HG02870 (cell line): ENCODE measurements around the gene CD40LG.

Source experiments
- ATAC-seq: cut with Tn5 transposase; IDR thresholded peaks from one replicate; pipeline ENCODE4 v1.9.1; 2021; ENCODE audit warnings: mild to moderate bottlenecking, moderate library complexity; ENCODE audit not compliant: unreplicated experiment

The CD40LG gene

DNA sequence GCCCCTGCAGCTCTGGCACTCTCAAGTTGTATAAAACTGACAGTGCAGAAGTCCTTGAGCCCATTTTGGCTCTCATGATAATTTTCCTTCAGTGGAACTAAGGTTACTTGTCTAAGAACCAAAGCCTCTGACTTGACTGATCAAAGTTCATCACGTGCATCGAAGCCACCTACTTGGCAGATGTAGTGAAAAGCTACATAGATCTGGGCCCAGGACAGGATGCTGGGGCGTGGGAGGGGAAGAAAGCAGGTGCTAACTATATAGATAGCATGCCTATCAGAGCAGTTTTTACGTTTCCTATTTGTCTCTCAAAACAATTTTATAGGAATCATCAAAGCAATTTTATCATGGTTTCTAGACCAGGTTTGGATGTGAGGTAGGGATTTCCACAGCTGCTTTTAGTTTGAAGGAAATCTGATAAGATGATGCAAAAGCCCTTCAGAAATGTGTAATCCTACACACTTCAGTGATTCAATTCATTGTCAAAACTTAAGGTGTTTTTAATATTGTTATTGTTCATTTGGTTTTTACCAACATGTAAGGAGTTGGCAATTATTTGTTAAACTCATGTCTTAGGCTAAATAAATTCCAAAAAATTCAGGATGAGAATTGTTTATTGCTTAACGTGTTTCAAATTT lies 1.2 kb upstream of the CD40LG start:
- ATAC-seq, result no peak

DNA sequence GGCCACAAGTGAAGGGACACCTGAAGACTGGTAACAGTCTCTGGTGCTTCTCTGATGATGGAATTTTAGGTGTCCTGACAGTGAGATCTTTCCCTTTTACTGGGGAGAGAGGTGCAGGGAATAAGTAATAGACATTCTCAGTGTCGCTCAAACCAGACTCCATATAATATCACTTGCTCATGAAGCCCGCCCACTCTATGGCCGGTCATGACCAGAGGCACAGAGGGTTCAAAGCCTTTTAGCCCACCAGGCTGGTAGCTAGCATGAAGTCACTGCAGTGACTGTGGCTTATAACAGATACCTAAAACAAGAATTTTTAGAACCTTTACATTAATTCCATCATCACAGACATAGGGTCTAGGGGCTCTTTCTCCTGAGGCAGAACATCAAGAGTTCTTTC lies 2.9 kb downstream of the CD40LG start:
- no peak for ATAC-seq

DNA sequence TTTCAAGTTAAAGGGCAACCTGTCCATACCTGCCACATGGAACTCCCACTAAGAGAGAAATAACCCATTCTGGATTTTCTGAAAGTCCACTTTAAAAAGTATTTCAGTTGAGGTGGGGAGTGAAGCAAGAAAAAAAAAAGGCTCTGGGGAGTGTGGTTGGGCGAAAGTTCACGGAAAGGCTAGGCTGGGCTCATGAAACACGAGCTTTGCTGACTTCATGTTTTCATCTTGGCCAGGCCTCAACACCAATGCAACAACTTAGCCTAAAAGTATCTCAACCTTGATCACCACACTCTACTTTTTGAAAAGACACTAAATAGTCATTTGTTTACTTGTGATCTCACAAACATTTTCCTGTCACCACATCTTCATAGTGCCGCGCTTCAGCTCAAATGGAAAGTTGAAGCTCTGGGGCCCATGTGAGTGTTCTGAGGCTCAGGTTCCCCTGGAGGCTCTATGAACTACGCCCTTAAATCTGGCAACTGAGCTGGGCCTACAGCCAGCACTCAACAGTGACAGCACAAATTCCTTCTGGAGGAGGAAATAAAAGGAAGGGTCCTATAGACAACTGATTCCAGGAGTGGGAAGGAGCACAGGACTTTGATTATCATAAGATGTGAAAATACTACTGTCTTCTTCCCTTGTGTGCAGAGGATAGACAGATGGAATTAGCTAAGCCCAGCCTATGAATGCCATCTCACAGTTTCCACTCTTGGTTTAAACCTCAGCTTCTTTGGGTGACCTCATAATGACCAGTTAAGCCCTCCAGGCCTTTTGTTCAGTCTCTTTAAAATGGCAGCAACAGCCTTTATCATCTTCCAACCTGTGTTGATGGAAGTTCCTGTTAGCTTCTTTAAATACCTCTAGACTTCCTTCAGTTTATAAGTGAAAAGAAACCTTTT lies 5.1 kb downstream of the CD40LG start:
- no peak for ATAC-seq

DNA sequence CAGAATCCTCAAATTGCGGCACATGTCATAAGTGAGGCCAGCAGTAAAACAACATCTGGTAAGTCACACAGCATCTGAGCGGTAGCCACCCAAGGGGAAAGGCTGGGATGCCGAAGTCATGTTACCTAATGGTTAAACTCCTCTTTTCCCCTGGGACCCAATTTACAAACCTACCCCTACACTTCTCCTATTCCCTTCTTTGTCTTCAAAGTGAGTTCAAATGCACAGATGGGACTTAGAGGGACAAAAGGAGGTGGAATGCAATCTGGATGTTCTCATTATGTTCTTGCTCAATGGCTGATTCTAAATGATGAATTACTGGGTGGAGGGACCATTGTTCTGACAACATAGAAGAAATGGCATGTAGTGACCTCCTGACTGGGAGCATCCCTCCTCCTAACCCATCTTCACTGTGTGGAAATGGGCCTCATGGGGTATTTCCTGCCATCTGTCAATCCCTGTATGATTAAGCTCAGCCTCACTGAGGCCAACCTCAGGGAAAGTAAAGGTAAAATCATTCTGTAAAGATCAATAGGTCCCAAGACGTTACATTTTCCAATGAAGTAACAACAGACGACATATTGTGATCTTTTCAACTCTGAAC lies 8.5 kb downstream of the CD40LG start:
- no peak for ATAC-seq

DNA sequence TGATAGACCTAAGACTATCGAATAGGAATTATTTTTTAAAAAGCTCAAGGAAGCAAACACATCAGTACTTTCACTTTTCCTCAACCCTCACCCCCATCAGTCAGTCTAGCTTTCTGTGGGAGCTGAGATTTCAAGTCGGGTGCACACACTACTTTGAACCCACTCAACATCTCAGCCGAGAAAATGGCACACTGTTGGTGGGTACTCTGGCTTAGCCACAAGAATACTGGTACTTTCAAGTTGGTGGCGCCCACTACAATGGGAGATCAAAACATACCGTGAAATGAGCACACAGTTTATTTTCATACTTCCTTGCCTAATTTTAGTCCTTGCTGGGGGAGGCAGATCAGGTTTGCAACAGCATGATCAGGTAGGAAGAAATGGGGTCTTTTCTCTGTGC lies 10.2 kb downstream of the CD40LG start:
- no peak for ATAC-seq

DNA sequence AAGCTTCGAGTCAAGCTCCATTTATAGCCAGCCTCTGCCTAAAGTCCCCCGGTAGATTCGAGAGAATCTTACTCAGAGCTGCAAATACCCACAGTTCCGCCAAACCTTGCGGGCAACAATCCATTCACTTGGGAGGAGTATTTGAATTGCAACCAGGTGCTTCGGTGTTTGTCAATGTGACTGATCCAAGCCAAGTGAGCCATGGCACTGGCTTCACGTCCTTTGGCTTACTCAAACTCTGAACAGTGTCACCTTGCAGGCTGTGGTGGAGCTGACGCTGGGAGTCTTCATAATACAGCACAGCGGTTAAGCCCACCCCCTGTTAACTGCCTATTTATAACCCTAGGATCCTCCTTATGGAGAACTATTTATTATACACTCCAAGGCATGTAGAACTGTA lies 11.2 kb downstream of the CD40LG start:
- no peak for ATAC-seq

DNA sequence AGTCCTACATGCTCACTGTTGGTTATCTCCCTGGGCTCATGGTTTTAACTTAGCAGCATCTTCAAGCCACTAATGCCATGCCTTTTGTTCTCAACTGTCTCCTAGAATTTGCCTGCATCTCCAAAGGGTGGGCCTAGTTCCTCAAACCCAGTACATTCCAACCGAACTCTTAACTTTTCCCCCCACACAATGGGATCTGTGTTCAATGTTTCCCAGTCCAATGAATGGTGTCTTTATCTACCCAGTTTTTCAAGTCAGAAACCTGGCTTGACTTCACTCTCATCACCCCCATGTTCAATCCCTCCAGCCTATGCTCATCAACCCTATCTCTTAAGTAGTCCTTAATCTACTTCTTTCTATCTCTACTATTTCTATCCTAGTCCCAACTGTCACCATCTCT lies 12.9 kb downstream of the CD40LG start:
- no peak for ATAC-seq

DNA sequence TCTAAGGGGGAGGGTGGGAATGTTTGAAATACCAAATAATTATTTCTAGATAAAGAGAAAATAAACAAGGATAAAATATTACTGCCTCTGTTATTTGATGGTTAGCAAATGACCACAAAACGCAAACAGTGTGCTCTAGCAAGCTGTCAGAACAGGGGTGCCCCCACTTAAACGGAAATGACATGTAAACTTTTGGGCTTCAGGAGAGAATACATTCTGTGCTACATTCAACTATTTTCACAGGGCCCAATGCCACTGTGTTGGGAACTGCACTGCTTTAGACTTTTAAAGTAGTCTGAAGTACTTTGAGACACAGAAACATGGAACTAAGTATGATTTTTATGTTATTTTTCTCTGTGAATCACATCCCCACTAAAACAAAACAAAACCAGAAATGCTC lies 14.1 kb downstream of the CD40LG start:
- ATAC-seq, result no peak

DNA sequence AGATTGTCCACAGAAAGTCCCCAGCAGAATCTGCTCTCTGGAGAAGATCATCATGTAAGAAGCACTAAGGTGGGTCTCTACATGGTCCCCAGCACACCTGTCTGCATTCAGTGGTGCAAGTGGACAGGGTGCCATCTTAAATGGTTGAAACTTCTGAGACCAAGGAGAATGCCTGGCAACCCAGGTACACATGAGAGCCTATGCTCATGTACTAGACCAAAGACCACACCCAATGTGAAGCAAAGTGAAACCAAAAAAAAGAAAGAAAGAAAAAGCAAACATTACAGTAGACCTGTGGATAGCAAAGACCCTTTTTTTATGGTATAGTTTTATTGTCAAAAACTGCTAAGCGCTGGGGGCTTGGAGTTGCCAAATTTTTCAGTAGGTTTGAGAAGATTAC lies 15.0 kb downstream of the CD40LG start:
- no peak for ATAC-seq

DNA sequence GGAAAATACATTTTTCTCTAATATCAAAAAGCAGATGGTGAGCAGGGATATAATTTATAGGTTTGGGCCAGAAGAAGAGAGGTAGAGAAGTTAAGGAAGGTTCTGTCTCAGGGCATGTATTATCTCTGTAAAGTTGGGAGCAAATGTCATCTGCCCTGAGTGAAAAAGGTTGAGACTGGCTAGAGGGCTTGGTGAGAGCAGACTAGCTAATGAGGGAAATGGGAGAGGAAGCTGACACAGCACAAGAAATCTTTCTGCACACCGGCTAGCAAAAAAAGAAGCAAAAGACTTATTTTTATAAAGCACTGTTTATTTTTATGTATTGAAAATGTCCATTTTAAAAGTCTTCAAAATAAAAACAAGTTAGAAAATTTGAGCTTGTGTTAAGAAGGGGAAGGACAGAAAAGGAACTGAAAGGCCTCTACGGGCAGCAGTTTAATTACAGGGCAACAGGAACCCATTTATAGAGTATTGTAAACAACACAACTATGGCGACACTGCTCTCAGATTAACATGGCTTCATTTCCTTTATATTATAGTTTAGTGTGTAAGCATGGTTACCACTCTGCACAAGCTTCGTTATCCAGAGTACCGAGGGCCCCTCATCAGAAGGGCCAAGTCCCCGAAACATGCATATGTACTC lies 17.4 kb downstream of the CD40LG start:
- ATAC-seq, result peak; percentile 70

DNA sequence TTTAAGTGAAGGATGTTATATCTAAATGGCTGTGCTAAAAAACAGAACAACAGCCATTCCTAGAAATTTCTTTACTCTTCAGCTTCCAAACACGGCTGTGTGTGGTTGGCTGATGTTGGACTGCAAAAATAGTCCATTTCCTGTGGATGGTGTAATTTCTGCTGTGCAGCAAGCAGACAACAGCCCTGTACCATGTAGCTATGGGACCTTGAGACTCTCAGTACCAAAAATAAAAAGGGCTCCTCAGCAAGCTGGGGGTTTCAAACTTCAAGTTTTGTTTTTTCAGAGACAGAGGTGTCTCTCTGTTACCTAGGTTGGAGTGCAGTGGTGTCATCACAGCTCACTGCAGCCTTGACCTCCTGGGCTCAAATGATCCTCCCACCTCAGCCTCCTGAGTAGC lies 18.1 kb downstream of the CD40LG start:
- peak; percentile 44 for ATAC-seq

DNA sequence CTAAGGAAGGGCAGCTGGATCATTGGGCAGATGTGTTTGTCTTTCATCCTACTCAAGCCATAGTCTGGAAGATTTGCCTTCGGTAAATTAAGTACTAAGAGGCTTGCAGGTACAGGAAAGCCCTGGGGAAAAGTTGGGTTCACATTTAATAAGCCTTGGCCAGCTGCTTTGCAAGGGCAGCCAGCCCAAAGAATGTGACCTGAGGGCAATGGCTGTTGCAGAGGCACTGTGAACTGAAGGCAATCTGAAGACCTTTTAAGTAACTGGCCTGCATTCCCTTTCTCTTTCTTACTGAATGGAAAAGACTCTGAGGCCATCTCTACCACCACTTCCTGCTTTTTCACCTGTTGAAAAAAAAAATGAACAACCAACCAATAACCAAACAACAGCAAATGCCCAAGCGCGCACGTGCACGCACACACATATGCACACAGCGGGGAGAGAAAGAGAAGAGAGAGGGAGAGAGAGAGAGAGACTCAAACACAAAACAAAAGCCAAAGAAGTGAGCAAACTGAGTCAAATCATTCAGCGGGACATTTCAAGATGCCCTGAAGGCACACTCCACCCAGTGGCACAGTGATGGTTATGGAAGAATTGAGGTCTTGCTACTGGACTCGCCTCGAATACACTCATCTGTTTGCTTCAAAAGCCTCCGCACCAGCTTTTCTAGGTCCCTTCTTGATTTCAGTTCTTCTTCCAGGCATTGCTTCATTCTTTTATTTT lies 19.6 kb downstream of the CD40LG start:
- ATAC-seq, result no peak

DNA sequence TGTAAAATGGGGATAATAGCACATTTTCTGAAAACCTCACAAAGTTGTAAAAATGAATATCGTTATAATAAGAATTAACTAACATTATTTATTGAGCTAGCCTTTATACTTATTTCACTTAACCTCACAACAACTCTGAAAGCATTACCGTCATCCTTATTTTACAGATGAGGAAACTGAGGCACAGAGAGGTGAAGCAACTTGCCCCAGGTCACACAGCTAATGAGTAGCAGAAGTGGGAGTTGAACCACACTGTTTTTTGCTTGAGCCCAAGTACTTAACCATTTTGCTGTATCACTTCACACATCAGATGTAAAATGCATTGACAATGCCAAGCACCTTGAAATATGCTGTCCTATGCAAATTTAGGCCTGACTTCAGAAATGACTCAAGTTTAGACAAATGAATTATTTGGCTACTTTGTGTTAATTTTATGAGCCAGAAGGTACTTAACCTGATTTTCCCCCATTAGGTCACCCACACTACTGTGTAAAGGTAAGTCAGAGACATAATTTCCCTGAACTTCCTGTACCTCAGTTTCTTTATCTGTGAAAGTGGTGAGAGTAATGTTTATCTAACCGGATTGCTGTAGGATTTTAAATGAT lies 23.1 kb downstream of the CD40LG start:
- ATAC-seq, result no peak

DNA sequence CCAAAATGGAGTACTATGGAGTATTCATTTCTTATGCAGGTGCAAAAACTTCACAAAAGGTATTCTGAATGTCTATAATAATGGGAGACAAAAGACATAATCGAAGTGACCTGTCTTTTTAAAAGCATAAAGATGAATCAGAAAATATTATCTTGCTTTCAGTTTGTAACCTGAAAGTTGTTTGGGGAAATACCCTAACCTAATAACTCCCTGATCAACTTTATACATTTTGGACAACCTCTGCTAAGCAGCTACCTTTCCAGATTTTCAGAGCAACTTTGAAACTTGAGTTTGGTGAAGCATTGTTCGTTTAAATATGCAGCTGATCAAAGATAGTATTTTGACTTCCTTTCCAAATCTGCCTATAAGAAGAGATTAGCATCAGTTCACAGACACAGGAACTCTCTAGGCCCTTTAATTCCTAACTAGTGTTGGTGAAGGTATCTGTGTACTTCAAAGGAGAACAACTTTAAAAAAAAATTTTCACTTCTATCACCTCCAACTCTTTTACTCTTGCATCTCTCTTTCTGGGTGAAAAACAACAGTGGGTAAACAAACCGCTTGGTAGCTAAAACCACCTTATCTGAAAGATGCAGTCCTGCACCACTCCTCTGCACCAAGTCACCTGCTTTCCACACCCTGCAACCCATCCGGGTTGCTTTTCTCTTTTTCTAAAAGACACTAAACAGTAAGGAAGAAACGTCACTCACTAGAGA lies 26.5 kb downstream of the CD40LG start:
- no peak for ATAC-seq

DNA sequence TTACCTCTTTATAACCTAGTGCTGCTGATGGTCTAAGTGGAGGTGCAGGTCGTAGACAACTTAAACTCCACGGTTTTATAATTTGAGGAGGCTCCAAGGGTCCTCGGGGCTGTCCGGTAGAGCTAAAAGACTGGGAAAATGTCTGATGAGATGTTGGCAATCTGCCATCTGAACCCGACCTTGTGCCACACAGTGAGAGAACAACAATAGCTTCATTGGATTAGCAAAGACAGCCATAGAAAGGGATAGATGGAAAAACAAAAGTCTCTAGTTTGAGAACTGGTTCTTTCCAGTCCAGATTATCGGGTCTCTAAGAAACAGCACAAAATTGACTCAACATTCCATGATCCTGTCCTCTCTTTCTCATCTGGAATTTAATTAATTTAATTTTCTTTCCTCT lies 31.6 kb downstream of the CD40LG start:
- no peak for ATAC-seq

DNA sequence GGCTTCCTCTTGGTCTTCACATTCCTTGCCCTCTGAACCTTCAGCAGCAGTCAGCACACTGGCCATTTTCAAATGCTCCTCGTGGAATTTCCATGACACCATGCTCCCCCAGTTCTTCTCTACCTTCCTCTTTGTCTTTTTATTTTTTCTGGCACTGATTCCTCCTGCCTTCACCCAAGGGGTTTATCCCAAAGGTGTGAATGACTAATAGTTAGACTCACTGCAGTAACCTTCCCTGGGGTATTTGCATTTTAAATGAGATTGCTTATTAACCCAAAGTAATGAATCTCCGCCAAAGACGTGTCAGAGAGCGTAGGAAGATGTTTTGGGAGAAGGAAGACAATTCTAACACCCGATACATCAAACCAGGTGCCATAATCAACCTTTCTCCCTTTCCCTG lies 36.2 kb downstream of the CD40LG start:
- ATAC-seq, result no peak

DNA sequence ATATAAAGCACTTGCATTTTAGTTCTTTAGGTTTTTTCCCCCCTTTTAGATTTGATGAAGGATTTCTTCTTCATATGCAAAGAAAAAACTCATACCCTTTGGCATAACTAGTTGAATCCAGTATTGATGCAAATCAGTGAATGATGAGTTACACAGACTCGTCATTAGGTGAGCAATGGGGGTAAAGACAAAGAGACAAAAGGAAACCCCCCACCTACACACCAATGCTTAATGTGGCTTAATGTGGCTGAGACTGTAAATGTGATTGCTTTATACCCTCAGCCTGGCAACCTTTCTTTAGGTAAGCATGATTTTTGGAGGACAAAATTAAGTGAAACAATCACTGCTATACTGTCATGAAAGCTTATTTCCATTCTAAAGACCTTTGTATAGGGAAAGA lies 39.5 kb downstream of the CD40LG start:
- no peak for ATAC-seq

DNA sequence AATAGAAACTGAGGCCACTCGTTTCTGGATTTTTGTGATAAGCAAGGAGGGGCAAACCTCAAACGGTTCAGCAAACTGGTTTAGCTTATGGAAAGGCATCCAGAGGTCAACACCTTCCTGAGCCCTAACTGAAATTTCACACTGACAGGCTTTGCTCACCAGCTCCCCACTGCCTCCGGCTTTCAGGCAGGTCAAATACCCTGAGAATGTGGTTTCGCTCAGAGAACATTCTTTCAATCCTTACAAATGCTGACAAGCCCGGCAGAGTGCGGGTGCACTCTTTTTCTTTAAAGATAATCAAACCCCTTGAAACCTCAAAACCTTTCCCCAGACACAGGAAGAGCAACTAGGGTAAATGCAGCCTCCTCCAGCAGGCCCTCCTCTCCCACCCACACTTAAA lies 41.5 kb downstream of the CD40LG start:
- no peak for ATAC-seq

DNA sequence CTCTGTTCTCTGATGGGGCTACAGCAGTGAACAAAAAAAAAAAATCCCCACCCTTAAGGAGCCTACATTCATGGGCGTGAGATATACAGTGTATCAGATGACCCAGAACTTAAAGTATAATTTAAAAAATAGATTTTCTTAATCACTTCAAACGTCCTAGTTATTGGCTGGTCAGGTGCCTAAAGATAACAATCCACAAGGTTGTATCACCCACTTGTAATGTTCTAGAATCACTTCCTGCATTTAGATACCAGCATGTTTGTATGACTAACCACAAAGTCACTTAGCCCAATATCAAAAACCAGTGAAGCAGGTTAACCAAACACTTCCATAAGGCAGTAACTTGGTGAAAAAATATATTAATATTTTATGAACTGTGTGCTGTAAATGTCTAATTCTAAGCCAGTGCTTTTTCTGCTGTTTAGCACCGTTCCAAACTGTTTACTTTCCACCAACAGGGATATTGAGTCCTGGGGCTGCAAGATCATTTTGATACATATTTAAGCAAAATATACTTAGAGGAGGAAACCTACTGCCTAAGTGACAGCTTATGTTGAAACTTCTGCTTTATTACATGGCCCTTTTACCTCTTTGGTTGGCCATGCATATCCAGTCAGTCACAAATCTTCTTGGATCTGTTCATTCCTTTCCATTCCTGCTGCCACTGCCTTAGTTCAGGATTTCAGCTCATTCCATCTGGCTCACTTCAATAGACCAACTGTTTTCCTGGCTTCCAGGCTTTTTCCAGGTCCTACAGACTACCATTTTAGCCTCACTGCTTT lies 43.3 kb downstream of the CD40LG start:
- no peak for ATAC-seq
